Inferior parietal cortex (tissue), 1 donor: ENCODE measurements around the gene TCP1.
"Not testable (repeated sequence)": the region's sequence is repeated elsewhere in the genome, so short reads cannot be mapped to it uniquely, and the experiment has no call there.

ENCODE experiments used
- DNase-seq: peaks from one replicate; pipeline ENCODE4 v3.0.0-alpha.2; 2016; ENCODE audit errors: extremely low spot score

Gene TCP1

DNA sequence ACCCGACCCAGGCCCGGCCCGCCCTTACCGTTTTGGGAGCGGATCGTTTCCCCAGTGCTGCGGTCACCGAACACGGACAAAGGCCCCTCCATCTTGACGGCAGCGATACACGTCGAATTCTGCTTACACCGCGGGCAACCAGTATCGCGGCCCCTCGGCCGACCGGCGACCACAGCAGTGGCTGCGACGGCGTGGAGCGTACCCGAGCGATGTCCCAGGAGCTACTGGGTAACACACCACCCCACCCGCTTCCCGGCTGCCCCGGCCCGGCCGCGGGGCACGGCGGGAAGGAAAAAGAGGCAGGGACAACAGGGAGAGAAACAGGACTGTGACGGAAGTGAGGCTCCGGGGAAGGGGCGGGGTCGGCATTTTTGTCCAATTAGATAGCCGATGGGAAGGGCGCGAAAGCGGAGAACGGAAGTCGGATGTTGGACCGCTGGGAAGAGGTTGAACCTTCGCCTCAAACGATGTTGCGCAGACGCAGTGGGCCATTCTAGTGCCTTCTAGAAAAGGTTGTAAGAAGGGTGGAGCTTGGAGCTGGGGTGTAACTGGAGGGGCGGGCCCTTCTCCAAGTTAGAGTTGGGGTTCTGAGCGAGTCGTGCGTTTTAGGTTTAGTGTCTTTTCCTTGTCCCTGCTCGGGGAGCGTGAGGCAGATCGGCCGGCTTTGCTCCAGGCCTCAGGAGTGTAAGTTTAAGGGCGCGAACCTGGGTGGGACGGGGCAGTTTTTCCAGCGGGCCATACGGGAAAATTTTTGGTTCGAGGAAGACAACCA, at the start of gene TCP1:
Gene TCP1, minus strand, starts transcription at position 226 of the 772 bp plus-strand sequence. Its CDS starts 134 bp downstream, at position 92.
- DNase-seq, result peak; percentile 100

DNA sequence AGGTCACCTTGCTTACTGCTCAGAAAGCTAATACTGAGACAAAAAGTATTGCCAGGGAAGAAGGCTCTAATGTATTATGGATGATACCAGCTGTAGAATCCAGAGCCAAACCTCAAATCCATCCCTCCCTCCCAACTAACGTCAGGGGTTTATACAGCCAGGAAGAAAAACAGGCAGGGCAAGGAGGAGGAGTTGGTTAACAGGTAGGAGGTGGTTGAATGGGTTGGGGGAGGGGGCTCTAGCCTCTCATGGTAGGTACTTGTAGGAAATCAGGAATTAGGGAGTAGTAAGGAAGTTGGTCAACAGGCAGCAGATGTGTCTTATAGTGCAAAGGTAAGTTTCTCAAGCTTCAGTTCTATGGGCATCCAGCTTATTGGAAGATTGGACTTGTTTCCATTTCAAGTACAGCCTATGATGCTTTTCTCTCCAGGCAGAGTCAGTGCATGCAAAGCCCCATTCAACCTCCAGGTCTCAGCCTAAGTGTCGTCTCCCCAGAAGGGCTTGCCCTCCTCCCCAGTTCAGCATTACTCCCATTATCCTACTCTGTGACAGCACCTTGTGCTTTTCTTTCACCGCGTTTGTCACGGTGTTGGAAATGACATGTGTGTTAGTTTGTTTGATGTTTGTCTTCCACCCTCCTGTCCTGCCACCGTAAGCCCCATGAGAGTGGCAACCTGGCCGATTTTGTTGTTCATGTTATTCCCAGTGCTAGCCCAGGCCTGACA, 48.8 kb upstream of the TCP1 start:
- no peak for DNase-seq

DNA sequence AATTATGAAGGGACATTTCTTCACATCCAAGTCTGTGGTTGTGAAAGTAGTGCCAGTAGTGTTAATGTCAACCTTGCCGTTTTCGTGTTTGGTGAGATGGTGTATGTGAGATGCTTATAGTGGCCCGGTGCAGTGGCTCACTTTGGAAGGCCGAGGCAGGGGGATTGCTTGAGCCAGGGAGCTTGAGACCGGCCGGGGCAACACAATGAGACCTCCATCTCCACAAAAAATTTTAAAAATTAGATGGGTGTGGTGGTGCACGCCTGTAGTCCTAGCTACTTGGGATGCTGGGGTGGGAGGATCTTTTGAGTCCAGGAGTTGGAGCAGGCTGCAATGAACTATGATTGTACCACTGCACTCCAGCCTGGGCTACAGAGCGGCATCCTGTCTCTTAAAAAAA, 48.1 kb upstream of the TCP1 start:
- no peak for DNase-seq

DNA sequence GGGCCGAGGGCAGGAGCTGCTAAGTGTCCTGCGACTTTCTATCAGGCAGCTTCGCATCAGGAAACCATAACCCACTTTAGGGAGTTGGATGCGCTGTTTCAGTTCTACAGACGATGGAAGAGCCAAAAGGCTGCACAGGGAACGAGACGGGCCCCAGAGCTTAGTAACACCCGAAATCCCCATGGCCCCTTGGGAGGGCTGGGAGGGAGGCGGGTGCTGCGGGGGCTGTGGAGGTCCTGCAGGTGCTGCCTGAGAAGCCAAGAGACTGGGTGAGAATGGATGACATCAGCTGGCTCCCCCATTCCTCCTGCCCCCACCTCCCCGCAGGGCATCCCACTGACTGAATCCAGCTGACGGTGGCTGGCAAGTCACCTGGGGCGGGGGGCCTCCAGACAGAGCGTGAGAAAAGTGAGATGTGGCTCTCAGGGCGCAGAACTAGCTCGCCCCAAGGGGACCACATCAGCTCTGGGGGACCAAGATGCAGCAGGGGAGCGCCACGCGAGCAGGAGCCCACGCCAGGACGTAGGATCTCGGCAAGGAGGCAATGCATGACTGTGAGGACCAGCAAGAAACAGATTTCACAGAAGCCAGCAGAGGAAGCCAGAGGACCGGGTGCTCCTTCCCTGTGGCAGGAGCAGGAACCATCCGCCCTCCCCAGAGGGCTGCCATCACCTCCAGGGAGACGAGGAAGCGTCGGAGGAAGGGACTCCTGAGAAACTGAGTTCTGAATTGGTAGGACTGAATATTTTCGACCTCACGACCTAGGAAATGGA, 47.5 kb upstream of the TCP1 start:
- DNase-seq, result no peak

DNA sequence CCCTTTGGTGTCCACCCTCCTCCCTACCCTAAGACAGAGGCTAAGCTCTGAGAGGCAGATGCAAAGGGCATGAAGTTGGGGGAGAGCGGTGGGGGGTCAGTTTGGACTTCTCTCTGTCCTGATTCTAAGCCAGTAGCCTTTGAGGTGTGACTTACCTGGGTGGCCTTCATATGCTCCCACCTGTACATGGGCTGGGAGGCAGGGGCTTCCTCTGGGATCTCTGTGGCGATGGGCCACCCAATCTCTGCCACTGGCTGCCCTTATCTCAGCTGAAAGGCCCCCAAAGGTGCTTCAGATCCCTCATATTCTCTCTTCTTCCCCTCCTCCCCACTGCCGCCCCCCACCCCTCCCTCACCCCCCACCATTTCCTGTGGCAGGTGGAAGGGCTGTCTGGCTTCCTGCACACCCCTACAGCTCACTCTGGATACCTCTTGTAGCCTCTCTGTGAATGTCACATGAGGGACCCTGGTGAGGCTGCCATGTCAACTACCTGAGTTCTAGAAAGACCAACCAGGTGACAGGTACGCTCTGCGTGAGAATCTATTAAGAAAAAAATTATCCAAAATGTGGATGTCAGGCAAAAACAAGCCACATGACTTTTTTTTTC, 44.7 kb upstream of the TCP1 start:
- DNase-seq, result no peak

DNA sequence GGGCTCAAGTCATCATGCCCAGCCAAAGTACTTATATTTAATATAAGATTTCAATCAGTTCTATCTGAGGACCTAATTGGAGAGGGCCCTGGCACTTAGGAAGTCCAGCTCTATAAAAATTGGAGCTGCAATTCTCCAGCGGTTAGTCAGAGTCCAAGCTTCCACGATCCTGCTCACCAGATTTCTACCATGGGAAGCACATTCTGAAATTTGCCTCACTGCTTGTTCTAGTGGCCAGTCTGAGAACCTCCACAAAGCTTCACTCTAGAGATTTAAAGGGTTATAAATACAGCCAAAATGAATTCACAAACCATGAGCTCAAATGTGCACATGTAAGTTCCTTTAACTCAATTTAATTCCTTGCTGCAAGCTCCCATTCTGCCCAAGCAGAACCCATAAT, 44.2 kb upstream of the TCP1 start:
- DNase-seq, result no peak

DNA sequence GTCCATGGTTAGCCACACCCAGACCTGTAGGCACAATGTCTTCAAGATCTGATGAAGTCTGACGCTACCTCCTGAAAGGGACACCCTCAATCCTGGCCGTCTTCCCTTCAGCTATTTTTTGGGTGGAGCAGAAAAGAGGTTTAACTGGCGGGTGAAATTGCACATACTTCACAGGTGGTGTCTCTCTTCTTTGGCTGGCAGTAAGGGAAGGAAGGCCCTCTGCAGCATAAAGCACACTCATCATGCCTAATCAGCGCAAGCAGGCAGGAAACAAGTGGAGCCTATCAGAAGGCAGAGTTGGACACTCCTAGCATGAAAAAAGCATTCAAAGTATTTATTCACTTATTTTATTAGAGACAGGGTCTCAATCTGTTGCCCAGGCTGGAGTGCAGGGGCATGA, 43.5 kb upstream of the TCP1 start:
- no peak for DNase-seq

DNA sequence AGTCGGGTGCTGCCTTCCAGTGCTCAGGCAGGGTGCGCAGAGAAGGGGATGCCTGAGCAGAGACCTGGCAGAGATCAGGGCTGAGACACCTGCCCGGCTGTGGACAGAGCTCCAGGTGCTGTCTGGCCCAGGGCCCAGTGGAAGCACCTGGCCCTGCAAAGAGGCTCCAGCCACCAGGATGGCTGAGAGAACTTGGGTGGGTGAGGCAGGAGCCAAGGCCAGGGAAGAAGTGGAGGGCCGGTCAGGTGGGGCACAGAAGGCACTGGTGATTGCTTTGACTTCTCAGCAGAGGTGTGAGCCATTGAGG, 41.9 kb upstream of the TCP1 start:
- no peak for DNase-seq

DNA sequence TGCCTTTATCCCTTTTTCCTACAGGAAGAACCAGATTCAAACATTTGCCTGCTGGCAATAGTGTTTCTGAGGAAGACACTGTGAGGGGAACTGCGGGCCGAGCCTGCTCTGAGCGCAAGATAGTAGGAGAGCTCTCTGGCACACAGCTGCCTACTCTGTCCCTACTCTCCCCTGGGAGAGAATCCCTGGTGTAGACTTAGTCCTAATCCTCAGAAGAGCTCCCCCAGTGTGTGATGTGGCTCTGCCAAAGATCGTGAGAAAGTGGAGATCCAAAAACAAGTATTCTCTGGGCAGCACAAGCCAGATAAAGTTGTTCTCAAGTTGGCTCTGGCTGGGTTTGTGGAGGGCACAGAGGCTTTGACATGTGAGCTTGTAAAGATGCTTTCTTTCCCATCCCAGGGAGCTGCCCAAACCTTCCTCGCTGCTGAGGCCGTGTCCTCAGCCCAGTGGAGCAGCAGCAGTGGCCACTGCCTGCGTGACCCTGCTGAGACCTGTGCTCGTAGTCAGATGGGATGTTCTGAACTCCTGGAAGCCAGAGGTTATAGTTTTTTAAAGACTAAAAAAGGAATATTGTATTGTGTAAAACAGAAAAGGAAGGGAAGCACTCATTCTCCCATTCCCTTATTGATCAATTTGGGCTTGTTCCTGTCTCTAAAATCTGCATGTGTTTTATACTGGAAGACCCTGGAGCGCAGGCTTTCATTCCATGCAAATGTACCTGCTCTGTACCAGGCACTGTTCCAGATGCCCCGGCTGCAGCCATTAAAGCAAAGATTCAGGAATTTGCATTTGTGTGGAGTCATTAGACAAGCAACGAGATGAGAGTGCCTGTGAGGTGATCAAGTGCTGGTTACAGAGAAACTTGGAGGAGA, 41.3 kb upstream of the TCP1 start:
- DNase-seq, result no peak

DNA sequence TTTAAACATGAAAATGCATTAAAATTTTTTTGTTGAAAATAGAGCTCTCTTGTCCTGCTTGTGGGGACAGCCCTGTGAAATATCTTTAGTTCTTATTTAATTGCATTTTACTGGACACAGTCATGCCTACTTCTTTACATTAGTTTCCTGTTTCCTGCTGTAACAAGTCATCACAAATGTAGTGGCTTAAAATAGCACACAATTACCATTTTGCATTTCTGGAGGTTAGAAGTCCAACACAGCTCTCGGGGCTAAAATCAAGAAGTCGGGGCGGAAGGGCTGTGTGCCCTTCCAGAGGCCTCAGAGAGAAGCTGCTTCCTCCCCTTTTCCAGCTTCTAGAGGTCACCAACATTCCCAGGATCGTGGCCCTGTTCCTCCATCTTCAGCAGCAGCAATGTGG, 40.1 kb upstream of the TCP1 start:
- no peak for DNase-seq

DNA sequence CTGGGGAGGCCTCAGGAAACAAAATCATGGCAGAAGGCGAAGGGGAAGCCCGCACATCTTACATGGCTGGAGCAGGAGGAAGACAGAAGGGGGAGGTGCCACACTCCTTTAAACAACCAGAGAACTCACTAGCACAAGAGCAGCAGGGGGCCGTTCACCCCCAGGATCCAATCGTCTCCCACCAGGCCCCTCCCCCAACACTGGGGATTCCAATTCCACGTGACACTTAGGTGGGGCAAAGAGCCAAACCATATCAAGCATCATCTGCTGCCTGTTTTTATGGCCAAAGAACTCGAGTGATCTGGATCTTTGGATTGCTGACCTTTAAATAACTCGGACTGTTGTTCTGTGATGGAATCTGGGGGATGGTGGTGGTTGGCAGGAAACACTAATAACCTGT, 38.7 kb upstream of the TCP1 start:
- no peak for DNase-seq

DNA sequence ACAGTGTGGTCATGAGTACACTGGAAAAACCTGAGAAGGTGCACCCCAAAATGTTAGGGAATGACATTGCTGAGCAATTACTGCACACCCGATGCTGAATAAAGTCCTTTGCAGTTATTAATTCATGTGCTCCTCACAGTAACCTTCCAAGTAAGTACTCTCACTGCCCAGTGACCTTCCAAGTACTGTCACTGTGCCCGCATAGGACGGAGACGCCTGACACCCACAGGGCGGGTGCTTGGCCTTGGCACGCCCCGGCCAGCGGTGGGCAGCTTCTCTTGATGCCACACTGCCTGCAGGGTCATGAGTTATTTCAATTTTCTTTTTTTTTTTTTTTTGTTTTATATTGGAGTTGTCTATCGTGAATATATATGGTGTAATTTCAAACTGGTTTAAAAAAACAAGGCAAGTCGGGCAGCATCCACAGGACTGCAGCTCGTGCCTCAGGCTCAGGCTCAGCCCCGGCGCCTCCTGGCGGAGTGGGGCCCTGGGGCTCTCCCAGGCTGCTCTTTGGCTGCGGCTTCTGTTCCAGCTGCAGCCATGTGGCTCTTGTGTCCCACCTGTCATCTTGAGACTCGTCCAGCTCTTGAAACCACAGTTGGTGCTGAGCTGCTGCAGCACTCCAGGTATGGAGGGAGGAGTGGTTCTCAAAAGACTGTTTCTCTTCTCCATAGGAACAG, 37.7 kb upstream of the TCP1 start:
- DNase-seq, result no peak

DNA sequence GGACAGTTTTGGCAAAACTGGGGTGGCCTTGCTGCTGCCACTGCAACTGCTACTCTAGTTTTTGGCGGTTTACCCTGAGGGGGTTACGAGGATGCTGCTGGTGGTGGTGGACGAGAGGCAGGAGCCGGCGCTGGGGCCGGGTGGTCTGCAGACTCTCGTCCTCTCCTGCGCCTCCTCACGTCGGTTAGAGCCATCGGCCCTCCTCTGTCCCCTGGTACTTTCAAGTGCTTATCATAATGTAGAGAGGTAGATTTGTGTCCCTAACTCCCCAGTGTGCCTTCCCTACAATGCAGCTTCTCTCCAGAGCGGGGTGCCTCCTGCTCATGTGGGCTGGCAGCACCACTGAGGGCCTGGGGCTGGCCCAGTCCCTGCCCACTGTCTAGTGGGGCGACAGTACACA, 36.6 kb upstream of the TCP1 start:
- DNase-seq, result no peak

DNA sequence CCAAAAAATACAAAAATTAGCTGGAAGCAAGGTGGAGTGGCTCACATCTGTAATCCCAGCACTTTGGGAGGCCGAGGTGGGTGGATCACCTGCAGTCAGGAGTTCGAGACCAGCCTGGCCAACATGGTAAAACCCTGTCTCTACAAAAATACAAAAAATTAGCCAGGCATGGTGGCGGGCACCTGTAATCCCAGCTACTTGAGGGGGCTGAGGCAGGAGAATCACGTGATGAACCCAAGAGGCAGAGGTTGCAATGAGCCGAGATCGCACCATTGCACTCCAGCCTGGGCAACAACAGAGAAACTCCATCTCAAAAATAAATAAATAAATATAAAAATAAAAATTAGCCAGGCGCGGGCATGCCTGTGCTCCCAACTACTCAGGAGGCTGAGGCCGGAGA, 35.3 kb upstream of the TCP1 start:
- DNase-seq, result not testable (repeated sequence)

DNA sequence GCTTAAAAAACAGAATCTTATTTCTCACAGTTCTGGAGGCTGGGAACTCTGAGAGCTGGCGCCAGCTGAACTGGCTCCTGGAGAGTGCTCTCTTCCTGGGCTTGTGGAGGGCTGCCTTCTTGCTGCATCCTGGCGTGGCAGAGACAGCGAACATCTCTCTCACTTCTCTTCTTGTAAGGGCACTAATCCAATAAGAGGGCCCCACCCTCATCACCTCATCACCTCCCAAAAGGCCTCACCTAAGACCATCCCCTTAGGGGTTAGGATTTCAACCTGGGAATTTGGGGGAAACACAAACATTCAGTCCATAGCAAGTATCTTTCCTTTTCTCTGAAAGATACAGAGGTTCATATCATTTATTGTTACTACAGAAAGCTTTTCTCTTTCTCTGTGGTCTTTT, 34.6 kb upstream of the TCP1 start:
- no peak for DNase-seq

DNA sequence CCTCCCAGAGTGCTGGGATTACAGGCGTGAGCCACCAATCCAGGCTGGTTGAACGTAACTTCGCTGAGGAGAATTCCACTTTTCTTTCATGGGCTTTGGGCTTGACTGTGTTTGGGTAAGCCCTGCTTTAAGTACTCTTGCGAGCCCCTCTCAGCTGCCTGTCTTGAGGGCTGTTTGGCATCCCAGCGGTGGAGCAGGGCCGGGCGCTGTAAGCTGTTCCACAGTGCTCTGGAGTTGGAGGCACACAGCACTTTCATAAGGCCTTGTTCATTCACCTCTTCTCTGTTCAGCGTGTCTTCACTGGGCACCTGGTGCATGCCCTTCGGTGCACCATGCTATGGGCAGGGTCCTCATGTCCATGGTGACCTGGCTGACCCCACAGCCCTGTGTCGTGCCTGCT, 32.3 kb upstream of the TCP1 start:
- no peak for DNase-seq

DNA sequence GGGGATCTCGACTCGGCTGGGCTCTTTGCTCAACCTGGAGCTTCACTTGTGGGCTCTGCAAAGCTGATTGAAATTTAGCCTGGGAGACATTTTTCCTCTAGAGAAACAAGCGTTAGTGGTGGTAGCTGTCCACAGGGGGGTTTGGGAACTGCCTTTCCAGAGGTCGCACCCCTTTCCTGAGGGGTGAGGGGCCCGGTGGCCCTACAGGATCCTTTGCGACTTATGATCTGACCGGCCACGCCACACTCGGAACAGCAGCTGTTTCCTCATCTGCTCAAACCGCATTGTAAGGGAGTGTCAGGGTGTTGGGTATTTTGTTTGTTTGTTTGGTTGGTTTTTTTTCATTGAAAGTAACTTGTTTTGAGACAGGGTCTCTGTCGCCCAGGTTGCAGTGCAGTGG, 31.7 kb upstream of the TCP1 start:
- DNase-seq, result no peak

DNA sequence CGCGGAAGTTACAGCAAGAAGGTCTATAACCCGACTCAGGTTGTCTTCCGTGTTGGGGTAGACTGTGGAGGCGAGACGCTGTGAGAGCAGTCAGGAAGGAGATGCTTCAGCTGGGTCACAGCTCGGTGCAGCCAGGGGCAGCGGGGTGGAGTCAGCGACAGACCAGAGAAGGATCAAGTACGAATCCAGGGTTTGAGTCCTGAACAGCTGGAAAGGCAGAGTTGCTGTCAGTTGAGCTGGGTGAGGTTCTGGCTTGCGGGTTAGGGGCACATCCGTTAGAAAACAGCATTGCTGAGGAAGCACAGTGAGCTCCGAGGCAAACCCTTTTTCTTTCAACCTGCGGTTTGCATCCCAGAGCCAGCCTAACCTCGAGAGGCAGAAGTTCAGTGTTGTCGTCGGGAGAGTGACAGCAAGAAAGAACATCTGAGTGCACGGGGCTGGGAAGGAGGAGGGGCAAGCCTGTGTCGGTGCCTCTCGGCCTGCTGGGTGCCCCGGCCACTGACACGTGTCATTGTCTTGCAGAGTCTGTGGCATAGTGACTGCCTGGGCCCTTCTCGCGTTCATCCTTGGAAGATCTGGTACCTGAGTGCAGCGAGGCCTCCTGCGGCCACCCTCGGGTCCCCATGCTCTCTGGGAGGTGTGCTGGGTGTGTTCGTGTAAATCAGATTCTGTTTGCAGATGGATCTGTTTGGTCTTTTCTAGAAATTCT, 30.7 kb upstream of the TCP1 start:
- DNase-seq, result no peak

DNA sequence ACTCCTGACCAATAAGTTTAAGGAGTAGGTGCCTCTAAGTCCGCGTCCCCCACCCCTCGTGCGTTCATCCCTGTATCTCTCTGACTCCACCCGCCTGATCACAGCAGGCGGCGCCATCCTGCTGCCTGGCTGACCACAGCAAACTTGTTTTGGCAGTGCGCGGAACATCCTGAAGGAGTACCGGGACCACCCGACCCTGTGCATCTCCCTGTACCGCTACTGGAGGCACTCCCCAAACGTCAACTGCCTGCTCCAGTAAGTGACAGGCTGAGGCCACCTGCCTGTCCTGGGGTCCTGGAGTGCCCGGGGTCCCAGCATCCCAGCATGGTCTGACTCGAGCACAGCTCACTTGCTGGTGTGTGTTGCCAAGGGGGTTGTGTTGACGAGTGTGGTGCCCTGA, 29.7 kb upstream of the TCP1 start:
- no peak for DNase-seq
